NCI-H748 treated with DMSO at 0.1 percent for 48 hours (cell line): ENCODE results near the gene CAVIN2.
"Not testable (repeated sequence)": the region's sequence is repeated elsewhere in the genome, so short reads cannot be mapped to it uniquely, and the experiment has no call there.

Experiments
- DNase-seq: peaks from one replicate; lab custom pipeline; 2025; lab: John Stamatoyannopoulos, UW

Gene CAVIN2

DNA sequence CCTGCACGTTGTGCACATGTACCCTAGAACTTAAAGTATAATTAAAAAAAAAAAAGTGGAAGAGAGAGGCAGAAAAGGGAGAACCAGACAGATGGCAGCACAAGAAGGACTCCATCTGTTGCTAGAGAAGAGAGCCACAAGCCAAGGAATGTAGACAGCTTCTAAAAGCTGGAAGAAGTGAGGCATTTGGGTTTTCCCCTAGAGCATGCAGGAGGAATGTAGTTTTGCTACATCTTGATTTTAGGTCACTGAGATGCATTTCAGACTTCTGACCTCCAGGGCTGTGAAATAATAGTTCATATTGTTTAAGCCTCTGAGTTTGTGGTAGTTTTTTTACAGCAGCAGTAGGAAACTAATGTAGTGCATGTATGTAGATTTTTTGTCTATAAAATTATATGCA, 46.0 kb downstream of the CAVIN2 start:
- no peak for DNase-seq

- no peak for DNase-seq
These were observed 47.4 kb downstream of the CAVIN2 start for GRCh38 chr2:191799526-191799925.

GRCh38 chr2:191797942-191798876, 48.7 kb downstream of the CAVIN2 start:
- no peak for DNase-seq

- no peak for DNase-seq
These were observed 49.4 kb downstream of the CAVIN2 start for GRCh38 chr2:191797500-191797899.

- no peak for DNase-seq
These were observed 51.2 kb downstream of the CAVIN2 start for GRCh38 chr2:191795715-191796114.

DNA sequence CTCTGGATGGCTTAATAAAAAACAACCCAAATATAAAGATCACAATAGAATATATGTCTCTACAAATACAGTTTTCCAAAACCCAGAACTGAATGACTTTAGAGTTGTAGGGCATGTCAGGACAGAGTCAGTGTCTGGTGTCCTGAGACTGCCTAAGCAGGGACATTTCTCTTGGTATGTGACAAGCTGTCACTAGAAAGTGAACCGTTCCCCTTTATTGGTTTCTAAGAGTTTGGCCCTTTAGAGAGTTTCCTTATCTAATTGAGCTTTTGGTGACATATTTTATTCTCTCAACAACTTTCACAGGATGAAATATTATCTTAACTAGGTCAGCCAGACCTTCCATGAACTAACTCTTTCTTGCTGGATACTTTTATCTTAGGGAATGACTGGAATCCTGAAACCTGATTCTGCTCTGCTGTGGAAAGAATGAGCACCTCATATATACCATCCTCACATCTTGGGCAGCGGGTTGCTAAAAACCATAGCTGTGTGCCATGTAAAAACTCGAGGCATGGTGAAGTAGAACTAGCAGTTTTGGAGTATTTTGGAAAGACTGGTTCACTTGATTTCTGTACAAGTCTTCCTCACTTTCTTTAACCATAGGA, 54.8 kb downstream of the CAVIN2 start:
- no peak for DNase-seq

- DNase-seq, result no peak
These were observed 56.2 kb downstream of the CAVIN2 start for GRCh38 chr2:191790737-191791136.

DNA sequence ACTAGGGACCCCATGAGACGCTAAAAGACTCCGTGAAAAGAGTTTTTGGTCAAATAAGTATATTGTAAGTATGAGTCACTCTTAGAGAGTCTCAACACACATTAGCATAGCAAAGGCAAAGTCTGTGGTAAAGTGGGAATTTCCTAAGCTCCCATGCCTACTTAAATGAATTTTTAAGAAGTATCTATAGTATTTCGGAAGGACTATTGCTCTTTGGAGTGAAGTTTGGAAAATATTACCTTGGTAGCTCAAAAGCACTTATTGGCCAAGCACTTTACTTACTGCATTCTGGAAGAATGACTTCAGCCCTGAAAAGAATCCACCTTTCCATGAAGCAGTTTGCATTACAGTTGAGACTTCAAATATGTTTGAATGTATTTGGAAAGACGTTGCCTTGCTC, 57.1 kb downstream of the CAVIN2 start:
- no peak for DNase-seq

DNA sequence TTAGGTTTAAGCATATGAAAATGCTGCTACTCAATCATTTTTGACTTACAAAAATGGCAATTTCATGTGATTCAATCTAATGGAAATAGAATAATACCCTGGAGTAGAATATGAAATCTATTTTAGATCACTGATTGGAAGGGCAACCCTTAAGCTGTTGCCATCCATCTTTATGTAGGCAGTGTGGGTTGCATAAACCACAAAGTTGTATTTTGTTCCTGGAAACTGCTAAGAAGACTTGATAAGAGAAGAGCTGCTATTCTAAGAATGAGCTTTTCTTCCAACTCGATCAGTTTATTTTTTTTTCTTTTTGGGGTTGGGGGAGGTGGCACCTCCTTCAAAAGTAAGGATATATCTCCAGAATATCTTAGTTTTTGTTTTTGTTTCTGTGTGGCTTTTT, 60.2 kb downstream of the CAVIN2 start:
- DNase-seq, result no peak

GRCh38 chr2:191785651-191786050, 61.2 kb downstream of the CAVIN2 start:
- not testable (repeated sequence) for DNase-seq
